Measurements from ENCODE around the gene ANKRD34A. TPM values are rescaled to one million over a fixed set of nuclear protein-coding genes. Genes with fewer than 3 reads are reported as not detected.
A peak's percentile ranks its signal among the peaks of the same experiment; 100 is the strongest.

Gene ANKRD34A
- total and polyA plus RNA-seq, 2 of the 13 experiments (the other 11 are each of a cell fraction or from before 2014, with no cell fraction given) = 0.05 to 0.07 TPM

DNA sequence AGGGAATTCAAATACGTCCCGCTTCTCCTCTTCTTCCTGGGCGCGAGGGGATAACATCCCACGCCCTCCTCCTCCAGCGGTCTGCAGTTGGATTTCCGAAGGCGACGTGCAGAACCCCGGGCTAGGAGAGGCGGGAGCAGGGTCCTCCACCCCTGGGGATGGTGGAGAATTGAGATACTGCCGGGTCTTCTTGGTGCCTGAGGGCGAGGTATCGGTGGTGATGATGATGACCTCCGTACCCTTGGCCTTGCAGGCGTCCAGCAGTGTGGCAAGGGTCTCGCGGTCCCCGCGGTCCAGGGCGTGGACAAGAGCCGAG, 3.3 kb downstream of the ANKRD34A start (continued):
- TF ChIP-seq, protein P1, sequence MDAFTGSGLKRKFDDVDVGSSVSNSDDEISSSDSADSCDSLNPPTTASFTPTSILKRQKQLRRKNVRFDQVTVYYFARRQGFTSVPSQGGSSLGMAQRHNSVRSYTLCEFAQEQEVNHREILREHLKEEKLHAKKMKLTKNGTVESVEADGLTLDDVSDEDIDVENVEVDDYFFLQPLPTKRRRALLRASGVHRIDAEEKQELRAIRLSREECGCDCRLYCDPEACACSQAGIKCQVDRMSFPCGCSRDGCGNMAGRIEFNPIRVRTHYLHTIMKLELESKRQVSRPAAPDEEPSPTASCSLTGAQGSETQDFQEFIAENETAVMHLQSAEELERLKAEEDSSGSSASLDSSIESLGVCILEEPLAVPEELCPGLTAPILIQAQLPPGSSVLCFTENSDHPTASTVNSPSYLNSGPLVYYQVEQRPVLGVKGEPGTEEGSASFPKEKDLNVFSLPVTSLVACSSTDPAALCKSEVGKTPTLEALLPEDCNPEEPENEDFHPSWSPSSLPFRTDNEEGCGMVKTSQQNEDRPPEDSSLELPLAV (CRISPR knock-in tag; conservative IDR thresholded peaks at IDR 0.05; ENCODE audit: low read depth) = no peak
- TF ChIP-seq, protein P2, sequence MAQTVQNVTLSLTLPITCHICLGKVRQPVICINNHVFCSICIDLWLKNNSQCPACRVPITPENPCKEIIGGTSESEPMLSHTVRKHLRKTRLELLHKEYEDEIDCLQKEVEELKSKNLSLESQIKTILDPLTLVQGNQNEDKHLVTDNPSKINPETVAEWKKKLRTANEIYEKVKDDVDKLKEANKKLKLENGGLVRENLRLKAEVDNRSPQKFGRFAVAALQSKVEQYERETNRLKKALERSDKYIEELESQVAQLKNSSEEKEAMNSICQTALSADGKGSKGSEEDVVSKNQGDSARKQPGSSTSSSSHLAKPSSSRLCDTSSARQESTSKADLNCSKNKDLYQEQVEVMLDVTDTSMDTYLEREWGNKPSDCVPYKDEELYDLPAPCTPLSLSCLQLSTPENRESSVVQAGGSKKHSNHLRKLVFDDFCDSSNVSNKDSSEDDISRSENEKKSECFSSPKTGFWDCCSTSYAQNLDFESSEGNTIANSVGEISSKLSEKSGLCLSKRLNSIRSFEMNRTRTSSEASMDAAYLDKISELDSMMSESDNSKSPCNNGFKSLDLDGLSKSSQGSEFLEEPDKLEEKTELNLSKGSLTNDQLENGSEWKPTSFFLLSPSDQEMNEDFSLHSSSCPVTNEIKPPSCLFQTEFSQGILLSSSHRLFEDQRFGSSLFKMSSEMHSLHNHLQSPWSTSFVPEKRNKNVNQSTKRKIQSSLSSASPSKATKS (CRISPR knock-in tag; IDR thresholded peaks at IDR 0.05) = no peak
- TF ChIP-seq, protein P3, sequence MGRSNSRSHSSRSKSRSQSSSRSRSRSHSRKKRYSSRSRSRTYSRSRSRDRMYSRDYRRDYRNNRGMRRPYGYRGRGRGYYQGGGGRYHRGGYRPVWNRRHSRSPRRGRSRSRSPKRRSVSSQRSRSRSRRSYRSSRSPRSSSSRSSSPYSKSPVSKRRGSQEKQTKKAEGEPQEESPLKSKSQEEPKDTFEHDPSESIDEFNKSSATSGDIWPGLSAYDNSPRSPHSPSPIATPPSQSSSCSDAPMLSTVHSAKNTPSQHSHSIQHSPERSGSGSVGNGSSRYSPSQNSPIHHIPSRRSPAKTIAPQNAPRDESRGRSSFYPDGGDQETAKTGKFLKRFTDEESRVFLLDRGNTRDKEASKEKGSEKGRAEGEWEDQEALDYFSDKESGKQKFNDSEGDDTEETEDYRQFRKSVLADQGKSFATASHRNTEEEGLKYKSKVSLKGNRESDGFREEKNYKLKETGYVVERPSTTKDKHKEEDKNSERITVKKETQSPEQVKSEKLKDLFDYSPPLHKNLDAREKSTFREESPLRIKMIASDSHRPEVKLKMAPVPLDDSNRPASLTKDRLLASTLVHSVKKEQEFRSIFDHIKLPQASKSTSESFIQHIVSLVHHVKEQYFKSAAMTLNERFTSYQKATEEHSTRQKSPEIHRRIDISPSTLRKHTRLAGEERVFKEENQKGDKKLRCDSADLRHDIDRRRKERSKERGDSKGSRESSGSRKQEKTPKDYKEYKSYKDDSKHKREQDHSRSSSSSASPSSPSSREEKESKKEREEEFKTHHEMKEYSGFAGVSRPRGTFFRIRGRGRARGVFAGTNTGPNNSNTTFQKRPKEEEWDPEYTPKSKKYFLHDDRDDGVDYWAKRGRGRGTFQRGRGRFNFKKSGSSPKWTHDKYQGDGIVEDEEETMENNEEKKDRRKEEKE (IDR thresholded peaks at IDR 0.05) = no peak
- TF ChIP-seq SP4 (CRISPR knock-in tag; IDR thresholded peaks at IDR 0.05) (no peak), ZBTB7B (CRISPR knock-in tag; IDR thresholded peaks at IDR 0.05) (no peak), ZNF605 (CRISPR knock-in tag; IDR thresholded peaks at IDR 0.05) (no peak), SP2 (CRISPR knock-in tag; IDR thresholded peaks at IDR 0.05) (no peak)
- TF ChIP-seq, protein P4, sequence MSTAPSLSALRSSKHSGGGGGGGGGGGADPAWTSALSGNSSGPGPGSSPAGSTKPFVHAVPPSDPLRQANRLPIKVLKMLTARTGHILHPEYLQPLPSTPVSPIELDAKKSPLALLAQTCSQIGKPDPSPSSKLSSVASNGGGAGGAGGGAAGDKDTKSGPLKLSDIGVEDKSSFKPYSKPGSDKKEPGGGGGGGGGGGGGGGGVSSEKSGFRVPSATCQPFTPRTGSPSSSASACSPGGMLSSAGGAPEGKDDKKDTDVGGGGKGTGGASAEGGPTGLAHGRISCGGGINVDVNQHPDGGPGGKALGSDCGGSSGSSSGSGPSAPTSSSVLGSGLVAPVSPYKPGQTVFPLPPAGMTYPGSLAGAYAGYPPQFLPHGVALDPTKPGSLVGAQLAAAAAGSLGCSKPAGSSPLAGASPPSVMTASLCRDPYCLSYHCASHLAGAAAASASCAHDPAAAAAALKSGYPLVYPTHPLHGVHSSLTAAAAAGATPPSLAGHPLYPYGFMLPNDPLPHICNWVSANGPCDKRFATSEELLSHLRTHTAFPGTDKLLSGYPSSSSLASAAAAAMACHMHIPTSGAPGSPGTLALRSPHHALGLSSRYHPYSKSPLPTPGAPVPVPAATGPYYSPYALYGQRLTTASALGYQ (CRISPR knock-in tag; IDR thresholded peaks at IDR 0.05) = no peak
- TF ChIP-seq, protein P5, sequence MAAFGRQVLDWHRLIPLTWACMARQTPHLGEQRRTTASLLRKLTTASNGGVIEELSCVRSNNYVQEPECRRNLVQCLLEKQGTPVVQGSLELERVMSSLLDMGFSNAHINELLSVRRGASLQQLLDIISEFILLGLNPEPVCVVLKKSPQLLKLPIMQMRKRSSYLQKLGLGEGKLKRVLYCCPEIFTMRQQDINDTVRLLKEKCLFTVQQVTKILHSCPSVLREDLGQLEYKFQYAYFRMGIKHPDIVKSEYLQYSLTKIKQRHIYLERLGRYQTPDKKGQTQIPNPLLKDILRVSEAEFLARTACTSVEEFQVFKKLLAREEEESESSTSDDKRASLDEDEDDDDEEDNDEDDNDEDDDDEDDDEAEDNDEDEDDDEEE (CRISPR knock-in tag; IDR thresholded peaks at IDR 0.05) = 0 out of 2 replicates have a peak, but pooled peaks have one; percentile 23
